Right renal cortex interstitium (tissue), 3 donors: ENCODE measurements around the gene KRTAP10-3. TPM values are rescaled to one million over a fixed set of nuclear protein-coding genes. Genes with fewer than 3 reads are reported as not detected.
"Not testable (repeated sequence)": the region's sequence is repeated elsewhere in the genome, so short reads cannot be mapped to it uniquely, and the experiment has no call there.

Experiments
- DNase-seq, 3 donors: peaks; one replicate each; pipeline ENCODE4 v3.0.0-alpha.2; 2013; ENCODE audit warnings: low read depth in 3 of 3, low spot score in 2 of 3
- polyA plus RNA-seq, 3 donors: library from polyadenylated mRNA; unstranded; fragments of 120-200 nt; gene quantifications; one replicate each; pipeline ENCODE4 v1.2.1, GENCODE V29; 2013; ENCODE audit not compliant: insufficient read length in 3 of 3

Gene KRTAP10-3
- polyA plus RNA-seq, 3 donors: not detected

DNA sequence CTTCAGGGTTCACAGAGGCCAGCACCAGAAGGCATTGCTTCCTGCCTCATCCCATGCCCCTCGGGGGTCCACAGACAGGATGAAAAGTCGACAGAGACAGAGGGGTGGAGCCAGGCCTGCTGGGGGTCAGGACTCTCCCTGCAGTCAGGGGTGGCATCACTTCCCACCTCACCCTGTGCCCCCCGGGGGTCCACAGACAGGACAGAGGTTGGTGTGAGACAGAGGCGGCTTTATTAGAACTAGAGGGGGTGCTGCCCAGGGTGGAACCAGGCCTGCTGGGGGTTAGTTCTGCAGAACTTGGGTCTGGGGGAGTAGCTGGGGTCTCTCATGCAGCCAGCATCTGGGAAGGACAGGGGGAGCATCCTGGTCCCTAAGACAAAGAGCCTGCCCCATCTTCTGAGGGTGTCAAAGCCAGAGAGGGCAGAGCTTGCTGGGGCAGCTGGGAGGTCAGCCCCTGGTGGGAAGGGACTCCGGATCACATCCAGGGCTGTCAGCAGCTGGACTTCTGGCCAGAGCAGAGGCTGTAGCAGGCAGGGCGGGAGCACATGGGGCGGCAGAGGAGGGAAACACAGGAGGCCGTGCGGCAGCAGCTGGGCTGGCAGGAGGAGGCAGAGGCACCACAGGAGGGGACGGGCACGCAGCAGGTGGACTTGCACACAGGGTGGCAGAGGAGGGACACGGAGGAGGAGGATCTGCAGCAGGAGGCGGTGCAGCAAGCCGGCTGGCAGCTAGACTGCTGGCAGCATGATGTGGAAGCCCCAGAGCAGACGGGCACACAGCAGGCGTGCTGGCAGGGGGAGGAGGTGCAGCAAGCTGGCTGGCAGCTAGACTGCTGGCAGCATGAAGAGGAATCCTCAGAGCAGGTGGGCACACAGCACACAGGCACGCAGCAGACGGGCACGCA is 32.6 kb upstream of the KRTAP10-3 start:
- DNase-seq: not testable (repeated sequence)

DNA sequence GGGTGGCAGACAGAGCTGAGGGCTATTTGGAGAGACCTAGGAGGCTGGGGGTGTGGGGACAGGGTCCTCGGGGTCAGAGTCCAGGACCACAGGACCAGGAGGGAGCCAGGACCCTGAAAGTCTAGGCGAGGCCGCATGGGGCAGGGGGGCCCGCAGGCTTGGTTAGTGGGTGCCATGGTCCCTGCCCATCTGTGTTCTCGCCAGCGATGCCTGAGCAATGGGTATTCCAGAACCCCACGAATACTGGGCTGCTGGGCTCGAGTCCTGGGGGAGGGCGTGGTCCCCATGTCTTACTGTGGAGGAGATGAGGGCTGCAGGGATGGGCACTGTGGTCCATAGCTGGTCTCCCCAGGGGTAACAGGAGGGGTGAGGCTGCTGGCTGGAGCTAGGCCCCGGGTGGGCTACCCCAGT is 31.7 kb upstream of the KRTAP10-3 start:
- no peak for DNase-seq

DNA sequence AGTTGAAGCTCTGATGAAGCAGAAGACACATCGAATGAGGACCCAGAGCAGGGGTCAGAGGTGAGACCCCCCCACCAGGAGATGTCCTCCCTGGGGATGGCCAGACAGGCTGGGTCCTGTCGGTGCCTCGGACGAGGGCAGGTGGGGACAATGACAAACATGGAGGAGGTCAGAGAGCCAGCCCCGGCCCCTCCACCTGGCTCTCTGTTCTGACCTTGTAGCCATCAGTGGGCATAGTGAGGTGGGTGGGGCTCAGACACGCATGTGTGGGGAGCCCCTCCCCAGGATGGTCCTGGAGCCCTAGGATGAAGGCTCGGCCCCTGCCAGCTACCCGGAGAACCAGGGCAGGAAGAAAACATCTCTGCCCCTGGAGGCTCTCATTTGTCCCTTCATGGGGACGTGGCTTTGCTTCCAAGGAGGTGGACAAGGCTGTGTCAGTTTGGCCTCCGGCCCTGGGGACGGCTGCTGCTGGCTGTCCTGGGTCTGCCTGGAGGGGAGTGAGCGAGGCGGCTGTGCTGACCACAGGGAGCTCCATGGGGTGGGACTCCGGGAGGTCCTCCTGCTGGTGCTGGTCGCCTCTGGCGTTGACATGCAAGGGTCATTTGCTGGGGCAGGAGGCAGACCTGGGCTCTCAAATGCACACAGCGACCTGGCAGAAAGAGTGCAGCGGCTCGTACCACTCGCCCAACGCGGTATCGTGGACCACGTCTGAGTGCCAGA is 31.2 kb upstream of the KRTAP10-3 start:
- no peak for DNase-seq

DNA sequence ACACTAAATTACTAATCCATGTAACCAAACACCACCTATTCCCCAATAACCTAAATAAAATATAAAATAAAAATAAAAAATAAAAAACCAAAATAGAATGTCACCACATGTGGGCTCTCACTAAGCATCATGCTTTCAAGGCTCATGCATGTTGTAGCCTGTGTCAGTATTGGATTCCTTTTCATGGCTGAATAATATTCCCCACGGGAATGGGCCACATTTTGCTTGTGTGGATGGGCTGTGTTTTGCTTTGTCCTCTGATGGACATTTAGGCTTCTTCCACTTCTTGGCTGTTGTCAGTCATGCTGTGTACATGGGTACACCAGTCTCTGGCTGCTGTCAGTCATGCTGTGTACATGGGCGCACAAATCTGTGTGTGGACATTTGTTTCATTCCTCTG is 30.5 kb upstream of the KRTAP10-3 start:
- DNase-seq: no peak

GRCh38 chr21:44585892-44586291 is 27.3 kb upstream of the KRTAP10-3 start:
- DNase-seq: no peak

DNA sequence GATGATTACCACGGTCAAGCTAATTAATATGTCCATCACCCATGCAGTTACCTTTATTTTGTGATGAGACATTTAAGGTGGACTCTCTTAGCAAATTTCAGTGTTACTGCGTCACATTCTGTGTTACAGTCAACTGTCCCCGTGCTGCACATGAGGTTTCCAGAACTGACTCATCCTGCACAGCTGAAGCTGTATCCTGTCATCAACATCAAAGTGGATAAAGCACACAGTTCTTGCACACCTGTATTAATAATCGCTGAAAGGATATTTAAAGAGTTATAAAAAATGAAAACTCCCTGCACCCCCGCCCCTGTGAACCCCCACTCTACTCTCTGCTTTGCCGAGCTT is 25.2 kb upstream of the KRTAP10-3 start:
- DNase-seq: no peak

- DNase-seq: no peak
These were observed 24.6 kb upstream of the KRTAP10-3 start for GRCh38 chr21:44583089-44583799.

DNA sequence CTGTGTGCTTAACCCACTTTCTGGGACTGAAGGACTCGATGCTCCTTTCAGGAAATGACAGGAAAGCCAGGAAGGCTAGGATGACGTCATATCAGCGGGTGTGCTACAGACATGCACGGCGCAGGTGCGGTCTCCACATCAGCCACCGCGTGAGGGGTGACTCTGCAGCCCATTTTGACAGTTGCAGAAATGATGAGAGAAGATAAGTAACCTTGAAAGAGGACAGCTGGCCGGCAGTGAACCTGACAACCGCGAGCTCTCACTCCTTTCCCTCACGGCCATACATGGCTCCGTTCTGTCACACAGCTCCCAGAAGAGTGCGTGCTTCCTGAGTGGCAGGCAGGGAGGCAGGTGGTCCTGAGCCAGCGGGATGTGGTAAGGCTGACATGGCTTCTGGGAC is 23.5 kb upstream of the KRTAP10-3 start:
- no peak for DNase-seq

DNA sequence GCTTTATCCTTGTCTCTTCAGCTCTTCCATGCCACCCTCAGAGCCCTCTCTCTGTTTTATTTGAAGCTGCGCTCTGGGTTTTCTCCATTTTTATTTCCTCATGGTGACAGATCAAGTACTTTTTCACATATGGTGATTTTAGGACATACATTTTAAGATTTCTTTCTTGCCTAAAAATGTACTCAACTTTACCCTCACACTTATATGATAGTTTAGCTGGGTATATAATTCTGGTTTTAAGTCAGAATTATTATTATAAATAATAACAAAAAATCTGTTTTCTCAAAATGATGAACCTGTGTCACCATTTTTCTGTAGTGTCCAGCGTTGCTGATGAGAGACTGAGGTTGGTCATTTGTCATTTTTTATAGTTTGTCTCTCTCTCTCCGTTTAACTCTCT is 22.6 kb upstream of the KRTAP10-3 start:
- no peak for DNase-seq

DNA sequence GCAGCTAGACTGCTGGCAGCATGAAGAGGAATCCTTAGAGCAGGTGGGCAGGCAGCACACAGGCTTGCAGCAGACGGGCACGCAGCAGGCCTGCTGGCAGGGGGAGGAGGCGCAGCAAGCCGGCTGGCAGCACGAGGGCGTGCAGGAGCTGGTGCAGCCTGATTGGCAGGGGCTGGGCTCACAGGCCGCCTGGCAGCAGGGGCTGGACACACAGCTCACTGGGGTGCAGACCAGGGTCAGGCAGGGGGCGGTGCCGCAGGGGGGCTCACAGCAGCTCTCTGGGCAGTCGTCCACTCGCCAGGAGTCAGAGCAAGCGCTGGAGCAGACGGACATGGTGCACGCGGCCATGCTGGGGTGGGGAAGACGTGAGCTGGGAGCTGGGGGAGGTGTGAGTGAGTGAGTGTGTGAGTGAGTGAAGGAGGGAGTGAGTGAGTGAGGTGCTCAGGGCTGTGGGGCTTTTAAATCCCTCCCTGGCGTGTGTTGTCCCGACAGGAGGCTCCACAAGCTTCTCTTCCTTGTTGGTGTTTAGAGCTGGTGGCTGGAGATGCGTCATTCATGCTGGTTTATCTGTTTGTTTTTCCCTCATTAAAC is 21.7 kb upstream of the KRTAP10-3 start, which contains the start of gene KRTAP10-5:
Gene KRTAP10-5, minus strand, starts transcription at position 374 of the 591 bp plus-strand sequence. Its CDS starts 26 bp downstream, at position 348.
- DNase-seq: not testable (repeated sequence)

DNA sequence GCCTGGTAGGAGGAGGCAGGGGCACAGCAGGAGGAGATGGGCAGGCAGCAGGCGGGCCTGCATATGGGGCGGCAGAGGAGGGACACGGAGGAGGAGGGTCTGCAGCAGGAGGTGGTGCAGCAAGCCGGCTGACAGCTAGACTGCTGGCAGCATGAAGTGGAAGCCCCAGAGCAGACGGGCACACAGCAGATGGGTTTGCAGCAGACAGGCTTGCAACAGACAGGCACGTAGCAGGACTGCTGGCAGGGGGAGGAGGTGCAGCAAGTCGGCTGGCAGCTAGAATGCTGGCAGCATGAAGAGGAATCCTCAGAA is 21.2 kb upstream of the KRTAP10-3 start:
- DNase-seq: no peak

GRCh38 chr21:44579056-44579832 is 20.6 kb upstream of the KRTAP10-3 start:
- no peak for DNase-seq

GRCh38 chr21:44578371-44579055 is 19.9 kb upstream of the KRTAP10-3 start:
- DNase-seq: no peak

DNA sequence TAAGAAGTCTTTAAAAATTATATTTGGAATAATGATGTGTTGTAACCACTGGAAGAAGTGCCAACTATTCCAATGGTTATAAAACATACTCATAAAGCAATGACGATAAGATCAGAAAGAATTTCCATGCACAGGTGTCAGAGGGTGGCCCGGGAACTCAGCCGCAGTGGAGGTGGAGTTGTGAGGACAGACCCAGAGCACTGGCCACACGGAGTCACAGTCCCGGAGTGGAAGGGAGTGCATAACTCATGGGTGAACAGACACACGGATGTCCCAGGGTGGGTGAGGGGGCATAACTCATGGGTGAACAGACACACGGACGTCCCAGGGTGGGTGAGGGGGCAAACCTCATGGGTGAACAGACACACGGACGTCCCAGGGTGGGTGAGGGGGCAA is 17.4 kb upstream of the KRTAP10-3 start:
- no peak for DNase-seq

GRCh38 chr21:44575307-44576024 is 16.9 kb upstream of the KRTAP10-3 start:
- no peak for DNase-seq

DNA sequence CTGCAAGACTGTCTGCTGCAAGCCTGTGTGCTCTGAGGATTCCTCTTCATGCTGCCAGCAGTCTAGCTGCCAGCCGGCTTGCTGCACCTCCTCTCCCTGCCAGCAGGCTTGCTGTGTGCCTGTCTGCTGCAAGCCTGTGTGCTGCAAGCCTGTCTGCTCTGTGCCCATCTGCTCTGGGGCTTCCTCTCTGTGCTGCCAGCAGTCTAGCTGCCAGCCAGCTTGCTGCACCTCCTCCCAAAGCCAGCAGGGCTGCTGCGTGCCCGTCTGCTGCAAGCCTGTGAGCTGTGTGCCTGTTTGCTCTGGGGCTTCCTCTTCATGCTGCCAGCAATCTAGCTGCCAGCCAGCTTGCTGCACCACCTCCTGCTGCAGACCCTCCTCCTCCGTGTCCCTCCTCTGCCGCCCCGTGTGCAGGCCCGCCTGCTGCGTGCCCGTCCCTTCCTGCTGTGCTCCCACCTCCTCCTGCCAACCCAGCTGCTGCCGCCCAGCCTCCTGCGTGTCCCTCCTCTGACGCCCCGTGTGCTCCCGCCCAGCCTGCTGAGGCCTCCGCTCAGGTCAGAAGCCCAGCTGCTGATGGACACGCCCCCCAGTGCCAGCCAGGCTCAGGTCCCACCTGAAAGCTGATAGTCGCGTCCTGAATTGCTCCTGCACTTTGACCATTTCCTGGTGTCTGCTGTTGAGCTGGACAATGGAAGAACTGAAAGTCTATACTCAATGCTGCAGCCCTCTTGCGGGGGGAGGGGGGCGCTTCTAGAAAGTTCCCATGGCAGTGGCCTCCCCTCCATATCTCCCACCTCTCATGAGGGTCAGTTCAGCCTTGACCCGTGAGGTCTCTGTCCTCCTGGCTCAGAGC is 16.1 kb upstream of the KRTAP10-3 start:
- DNase-seq: no peak

DNA sequence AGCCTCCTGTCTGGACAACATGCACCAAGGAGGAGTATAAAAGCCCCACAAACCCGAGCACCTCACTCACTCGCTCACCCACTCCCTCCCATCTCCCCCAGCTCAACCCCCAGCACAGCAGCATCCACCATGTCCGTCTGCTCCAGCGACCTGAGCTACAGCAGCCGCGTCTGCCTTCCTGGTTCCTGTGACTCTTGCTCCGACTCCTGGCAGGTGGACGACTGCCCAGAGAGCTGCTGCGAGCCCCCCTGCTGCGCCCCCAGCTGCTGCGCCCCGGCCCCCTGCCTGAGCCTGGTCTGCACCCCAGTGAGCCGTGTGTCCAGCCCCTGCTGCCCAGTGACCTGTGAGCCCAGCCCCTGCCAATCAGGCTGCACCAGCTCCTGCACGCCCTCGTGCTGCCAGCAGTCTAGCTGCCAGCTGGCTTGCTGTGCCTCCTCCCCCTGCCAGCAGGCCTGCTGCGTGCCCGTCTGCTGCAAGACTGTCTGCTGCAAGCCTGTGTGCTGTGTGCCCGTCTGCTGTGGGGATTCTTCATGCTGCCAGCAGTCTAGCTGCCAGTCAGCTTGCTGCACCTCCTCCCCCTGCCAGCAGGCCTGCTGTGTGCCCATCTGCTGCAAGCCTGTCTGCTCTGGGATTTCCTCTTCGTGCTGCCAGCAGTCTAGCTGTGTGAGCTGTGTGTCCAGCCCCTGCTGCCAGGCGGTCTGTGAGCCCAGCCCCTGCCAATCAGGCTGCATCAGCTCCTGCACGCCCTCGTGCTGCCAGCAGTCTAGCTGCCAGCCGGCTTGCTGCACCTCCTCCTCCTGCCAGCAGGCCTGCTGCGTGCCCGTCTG is 15.2 kb upstream of the KRTAP10-3 start, which contains the start of gene KRTAP10-4:
Gene KRTAP10-4, plus strand, starts transcription at position 100 of the 827 bp plus-strand sequence. Its CDS starts 30 bp downstream, at position 130.
- not testable (repeated sequence) for DNase-seq
